Muscle of arm (tissue), 12 donors: ENCODE measurements around the gene PANX1. TPM values are rescaled to one million over a fixed set of nuclear protein-coding genes. Genes with fewer than 3 reads are reported as not detected.

Source experiments
- DNase-seq: peaks from one replicate; pipeline ENCODE4 v3.0.0-alpha.2; 2013
- polyA plus RNA-seq, 12 donors: library from polyadenylated mRNA; unstranded; fragments of 120-200 nt; gene quantifications; one replicate each; pipeline ENCODE4 v1.2.1, GENCODE V29; 2013; ENCODE audit not compliant: insufficient read length in 12 of 12

The PANX1 gene
- polyA plus RNA-seq, 12 donors: 18.5 to 33.8 (median 25.4) TPM; not detected in 1

DNA sequence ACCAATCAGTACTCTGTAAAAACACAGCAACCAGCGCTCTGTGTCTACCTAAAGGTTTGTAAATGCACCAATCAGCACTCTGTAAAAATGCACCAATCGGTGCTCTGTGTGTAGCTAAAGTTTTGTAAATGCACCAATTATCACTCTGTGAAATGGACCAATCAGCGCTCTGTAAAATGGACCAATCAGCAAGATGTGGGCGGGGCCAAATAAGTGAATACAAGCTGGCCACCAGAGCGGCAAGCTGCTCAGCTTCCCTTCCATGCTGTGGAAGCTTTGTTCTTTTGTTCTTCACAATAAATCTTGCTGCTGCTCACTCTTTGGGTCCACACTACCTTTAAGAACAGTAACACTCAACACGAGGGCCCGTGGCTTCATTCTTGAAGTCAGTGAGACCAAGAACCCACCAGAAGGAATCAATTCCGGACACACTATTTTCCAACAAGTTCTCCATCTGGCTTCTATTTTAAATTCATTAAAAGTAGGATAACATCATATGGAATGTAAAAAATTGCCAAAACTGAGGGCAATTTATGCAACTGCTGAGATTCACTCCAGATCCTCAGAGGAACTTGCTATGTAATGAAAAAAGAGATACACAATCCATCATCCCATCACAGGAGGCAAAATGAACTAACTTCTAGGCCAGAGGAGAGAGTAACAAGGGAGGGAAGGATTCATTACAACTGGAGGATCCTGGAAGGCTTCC lies 3.1 kb upstream of the PANX1 start:
- DNase-seq: no peak

DNA sequence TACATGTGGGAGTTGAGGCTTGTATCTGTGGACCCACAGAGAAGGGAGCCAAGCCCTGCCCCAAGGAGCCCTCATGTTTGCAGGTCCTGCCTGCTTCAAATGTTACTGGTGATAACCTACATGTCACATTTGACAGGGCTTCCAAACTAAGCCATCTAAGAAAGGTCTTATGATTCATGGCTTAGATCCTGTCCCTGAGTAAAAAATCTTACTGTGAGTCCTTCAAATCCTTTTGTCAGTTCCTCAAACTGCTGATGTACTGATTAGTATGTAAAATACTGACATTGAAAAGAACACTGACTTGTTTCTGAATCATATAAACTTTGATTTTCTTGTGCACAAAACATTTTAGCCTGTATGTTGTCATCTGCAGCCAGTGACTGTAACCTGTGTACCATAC lies 1.0 kb upstream of the PANX1 start:
- DNase-seq: no peak

DNA sequence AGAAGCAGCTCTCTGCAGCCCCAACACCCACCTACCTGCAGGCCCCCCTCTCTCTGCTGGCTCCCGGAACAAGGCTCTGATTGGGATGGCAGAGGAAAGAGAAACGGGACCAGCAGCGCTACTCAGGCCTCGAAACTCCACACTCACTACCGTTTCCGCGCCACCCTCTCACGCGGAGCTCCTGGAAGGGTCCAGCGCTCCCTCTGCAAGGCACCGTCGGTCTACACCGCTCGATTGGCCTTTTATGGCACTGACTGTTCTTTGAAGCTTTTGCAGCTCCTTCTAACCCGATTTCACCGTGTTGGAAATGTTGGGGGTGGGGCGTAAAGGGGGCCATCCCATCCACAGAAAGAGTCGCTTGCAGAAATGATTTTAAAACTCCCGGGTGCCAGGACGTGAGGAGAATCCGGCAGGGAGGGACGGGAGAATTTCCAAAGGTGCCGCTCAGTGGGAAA lies 323 bp upstream of the PANX1 start:
- no peak for DNase-seq

DNA sequence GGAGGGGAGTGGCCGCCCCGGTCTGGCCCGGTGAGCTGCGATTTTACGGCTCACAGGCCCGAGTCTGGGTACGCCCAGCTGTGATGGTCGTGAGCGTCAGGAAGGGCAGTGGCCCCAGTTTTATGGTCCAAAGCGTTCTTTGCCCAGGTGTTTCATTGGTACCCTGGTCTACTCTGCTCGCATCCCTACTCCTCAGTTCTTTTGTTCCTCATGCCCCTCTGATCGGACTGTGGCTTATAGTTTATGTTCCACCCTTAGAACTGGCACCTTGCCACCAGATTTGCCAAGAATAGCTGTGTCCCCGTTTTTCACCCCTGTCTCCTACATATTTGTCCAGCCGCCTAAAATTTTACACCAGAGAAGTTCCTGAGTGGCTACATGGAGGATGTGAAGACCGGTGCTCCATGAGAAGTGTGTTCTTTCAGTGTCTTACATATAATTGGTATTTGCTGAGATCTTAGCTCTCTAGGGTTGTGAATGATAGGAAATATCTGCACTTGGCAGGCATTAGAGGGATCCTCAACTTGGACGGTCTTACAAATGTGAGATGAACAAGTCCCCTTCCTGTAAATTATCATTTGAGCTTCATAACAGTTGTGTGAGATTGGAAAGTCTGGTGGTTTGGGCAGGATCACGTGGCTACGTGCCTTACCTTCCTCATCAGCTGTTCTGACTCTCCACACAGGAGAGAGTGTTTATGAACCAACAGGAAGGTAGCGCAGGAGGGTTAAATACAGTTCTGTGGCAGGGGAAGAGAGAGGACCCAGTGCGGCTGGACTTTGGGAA lies 1.1 kb downstream of the PANX1 start:
- DNase-seq: no peak

DNA sequence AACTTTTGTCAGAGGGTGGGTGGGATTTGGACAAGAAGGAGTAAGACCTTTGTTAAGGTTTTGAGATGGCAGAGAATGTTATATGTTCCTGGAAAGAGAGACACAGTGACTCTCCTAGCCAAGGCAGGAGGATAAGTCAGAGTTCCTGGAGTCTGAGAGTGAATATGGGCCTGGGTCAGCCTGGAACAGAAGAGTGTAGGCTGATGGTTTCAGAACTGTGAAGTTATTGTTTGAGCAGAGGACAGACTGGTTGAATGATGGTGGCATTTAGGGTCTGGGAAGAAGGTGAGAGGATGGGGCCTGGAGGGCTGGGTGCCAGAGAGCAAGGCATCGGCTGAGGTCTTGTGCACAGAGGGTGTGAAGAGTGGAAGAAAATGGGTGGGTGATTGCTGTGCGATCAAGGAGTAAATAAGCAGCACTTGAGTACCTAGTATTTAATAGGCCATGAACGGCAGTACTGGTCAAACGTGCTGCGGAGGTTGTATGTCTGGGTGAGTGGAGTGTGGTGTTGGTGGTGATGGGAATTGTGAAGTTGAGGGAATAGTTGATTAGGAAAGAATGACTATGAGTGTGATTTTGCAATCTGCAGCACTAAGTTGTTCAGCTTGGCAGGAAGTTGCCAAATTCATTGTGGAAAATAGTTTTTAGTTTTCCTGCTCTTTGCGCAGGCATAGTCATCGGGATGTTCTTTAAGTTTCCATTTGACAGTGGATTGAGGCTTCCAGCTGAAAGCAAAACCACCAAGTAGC lies 1.8 kb downstream of the PANX1 start:
- no peak for DNase-seq

DNA sequence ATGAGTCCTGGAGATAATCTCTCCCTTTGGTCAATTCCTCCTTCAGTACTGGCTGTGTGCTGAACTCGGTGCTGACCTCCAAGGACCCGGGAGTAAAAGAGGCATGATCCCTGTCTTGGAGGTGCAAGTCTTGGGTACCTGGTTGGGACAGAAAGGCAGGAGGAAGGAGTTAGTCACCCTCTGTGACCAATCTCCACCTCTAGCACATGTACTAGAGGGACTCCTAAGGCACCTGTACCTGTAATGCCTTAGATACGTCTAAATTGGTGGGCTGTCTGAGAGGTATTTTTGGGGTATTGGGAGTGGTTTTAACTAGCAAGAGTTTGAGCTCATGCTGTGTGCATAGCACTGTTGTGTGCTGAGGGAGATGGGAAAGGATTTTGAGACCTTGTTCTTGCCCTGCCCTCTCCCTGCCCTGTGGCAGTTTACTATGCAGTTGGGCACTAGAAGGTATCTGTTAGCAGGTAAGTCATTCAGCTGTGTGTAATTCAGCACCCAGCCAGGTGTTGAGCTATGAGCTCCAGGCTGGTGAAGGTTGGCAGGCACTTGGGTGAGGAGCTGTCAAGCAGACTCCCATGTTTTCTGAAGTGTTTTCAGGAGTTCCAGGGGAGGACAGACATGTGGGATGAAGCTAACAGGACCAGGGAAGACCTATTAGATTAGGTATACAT lies 2.5 kb downstream of the PANX1 start:
- DNase-seq: no peak

DNA sequence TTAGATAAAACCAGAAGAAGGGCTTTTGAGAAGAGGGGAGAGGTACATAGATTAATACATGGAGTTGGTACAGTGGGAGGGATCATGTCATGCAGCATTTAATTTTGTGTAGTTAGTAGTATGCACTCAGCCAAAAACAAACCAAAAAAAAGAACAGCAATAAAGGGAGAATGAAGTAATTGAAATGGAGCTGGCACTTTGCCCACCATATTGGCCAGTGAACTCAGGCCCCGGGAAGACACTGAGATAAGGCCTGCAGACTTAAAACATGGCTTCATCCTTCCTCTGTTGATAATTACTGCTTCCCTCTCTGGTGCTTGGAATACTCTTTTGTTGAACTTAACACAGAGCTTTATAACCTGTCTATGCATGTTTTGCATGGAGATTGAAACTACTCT lies 3.1 kb downstream of the PANX1 start:
- no peak for DNase-seq

DNA sequence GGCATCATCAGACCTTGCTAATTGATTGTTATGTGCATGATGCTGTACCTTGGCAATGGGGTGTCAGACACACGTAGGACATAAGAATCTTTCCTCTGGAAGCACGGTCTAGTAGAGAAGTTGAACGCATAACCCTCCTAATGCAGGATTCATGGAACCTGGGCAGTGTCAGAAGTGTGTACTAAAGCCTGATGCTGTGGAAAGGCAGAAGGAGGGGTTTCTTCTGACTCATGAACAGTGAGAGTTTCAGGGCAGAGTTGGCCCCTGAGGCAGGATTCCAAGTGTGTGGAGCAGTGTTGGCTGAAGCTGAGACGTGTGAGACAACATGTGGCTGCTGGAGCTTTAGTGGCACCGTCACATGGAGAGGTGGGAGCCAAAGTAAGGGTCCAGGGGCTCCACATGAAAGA lies 3.5 kb downstream of the PANX1 start:
- DNase-seq: no peak

DNA sequence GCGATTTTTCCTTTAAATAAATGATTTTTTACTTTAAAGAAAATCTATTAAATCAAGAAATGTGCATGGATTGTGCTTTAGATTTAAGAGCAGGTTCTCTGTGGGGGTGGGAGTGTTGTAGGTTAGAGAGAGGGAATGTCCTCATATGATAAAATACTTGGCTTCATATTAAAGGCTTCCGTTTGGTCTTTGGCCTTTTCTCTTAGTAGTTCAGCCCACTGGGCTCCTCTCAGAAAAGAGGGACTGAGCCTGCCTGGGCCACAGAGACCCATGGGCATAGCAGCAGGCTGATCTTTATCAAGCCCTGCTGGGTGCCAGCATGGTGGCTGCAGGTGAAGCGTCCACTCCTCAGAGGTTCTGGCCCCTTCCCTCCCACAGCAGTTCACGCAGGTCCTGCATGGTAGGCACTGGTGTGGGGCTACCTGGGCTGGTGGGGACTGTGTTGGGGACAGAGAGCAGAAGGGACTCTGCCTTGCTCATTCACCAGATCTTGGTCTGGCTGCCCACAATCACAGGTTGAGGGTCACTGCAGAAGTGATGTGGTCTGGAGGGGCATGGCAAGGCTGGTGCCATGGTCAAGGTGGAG lies 4.3 kb downstream of the PANX1 start:
- no peak for DNase-seq

DNA sequence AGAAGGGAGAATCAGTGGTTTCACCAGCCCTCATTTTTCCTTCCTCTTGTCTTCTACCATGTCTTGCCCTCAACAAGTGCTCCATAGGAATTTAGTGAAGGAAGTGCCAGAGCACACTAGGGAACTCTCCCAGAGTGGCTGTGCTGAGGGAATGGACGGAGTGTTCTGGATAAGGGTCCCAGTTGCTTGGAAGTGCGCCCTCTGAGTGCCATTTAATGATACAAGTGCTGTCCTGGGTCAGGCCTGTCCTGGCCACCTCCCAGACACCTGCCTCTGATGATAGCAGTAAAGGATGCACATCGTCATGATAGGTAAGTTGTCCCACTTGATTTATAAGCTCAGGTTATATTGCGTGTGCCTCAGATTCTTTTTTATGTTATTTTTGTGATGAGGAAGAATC lies 5.1 kb downstream of the PANX1 start:
- no peak for DNase-seq

DNA sequence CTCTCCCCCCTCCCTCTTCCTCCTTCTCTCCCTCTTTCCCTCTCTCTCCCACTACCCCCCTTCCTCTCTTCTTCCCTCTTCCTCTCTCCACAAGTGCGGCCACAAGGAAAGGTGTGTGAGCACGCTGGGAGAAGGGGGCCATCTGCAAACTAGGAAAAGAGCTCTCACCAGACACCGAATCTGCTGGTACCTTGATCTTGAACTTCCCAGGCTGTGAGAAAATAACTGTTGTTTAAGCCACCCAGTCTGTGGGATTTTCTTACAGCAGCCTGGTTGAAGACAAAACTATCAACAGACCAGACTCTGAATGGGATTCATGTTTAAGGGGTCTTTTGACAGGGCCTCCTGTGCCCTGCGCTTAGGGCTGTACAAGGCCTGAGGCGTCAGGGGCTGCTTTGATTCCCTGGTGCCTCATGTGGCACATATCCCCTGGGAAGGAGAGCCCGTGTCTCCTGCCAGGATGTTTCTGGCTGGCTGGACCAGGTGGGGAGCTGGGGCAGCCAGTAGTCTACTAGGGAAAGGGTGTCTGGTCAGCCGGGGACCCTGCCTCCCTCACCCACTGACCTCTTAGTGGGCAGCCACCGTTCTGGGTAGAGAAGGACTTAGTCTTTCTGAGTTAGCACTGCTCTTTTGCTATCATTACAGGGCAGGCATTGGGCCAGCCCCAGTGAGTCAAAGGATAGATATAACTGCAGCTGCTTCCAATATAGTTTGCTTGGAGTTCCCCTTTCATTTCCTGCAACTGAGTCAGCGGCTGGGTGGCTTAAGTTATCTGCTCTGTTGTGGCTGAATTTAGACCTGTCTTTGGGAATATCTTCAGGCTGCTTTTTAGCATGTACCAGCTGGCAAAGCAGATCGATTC lies 6.2 kb downstream of the PANX1 start:
- no peak for DNase-seq

DNA sequence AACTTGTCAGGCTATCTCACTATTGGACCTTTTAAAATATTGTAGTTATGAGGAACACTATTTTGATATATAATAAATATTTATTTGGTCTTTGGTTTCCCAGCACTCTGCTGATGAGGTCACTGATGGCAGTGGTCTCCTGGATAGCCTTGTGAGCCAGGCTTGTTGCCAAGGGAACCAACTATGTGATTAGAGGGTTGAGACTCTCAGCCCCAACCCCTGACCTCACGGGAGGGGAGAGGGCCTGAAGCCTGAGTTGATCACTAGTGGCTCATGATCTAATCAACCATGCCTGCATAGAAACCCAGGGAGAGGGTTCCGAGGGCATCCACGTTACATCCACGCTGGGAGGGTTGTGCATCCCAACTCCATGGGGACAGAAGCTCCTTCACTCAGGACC lies 10.8 kb downstream of the PANX1 start:
- no peak for DNase-seq

DNA sequence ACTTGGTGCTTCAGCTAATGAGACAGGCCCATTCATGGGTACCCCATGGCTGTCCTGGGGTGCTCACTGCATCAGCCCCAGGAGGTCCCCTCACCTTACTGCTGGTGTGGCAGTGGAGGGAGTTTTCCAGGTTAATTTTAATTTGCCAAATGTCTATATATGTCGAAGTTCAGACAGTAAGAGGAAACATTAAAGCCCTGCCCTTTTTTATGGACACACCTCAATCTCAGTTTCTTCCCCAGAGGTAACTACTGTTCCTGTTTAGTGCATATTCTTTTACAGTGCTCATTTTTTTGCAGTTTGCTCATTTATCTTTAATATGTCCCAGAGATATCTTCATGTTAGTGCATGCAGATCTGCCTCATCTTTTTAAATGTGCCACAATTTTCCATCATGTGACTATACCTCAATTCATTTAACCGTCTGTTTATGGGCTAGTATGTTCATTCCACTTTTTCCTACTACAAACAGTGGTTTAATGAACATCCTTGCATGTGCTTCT lies 11.6 kb downstream of the PANX1 start:
- DNase-seq: no peak

DNA sequence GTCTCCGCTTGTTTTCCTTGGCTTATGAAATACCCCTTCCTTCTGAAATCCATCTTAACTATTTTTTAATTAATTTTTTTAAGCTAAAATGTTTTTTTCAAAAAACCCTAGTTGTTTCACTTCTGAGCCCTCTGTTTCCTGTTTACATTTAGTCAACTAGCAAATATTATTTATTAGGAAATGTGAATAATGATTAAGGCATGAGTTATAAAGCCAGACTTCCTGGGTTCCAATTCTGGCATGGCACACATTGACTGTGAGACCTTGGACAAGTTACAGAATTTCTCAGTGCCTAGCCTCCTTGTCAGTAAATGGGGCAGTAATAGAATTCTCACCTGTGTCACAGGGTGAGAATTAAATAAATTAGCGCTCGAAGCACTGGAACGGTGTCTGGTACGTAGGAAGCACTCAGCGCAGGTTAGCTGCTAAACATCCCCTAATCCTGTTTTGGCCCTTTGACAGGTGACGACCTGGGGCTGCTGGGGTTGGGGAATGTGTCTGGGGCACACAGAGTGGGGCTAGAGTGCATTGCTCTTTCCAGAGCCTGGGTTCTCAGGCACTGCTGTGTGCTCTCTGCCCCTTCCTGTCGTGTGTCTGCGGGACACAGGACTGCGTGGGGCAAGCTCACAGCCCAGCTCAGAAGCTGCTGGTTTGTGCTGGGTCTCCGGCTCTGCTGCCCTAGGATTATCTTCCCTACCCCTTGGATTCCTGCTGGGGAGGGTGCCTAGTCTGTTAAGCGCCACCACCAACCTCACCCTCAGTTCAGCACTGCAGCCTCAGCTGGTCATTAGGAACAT lies 13.1 kb downstream of the PANX1 start:
- DNase-seq: no peak

DNA sequence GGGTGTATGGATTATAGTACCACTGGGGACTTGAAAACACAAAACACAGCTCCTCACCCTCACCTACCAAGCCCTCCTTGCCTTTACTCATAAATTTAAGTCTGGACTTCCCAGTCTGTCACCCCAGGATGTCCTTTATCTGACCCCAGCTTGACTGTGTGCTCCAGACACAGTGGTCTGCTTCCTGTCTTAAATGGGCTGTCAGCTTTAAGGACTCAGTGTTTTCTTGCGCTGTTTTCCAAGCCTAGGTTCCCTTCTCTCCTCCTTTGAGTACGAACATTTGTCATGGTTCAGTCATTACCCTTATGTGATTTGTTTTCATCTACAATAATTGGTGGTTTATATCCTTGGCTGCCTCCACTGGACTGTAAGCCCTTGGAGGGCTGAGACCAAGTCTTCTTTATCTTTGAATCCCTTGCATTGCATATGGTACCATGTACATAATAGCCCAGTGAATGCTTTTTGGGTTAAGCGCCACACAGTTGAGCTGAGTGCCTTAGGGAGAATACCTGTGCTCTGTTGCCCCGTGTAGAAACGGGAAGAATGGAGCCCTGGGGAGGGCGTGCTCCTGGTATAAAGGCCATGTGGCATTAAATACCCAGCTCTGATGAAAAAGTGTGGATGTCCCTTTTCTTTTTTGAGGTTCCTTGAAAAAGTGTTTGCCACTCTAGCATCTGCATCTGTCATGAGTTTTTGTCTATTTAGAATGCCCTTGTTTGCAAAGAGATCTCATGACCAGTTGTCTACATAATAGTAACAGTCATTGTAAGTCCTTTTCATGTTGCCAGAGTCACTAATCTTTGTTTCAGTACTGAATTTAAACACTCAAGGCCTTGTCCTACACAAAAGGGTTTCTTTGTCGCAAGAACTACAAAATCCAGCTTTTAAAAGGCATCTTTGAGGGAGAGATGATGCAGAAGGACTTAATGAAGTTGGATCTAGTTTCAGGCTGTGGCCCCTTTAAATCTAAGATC lies 14.0 kb downstream of the PANX1 start:
- no peak for DNase-seq

DNA sequence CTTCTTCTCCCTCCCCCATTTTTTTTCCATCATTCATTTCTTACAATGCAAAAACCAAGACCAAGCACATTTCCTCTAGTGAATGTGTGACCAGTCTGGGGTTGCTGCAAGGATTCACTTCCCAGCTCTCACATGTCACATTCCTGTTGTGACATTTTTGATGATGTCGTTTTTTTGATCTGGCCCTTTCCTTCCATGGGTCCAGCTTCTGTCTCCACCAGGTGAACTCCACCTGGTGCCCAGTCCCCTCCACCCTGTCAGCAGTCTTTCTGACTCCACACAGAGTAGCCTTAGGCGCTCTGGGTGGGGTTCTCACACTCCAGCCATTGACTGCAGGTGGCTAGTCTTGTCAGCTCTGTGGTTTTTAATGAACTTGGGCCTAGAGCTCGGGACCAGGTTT lies 15.6 kb downstream of the PANX1 start:
- no peak for DNase-seq

DNA sequence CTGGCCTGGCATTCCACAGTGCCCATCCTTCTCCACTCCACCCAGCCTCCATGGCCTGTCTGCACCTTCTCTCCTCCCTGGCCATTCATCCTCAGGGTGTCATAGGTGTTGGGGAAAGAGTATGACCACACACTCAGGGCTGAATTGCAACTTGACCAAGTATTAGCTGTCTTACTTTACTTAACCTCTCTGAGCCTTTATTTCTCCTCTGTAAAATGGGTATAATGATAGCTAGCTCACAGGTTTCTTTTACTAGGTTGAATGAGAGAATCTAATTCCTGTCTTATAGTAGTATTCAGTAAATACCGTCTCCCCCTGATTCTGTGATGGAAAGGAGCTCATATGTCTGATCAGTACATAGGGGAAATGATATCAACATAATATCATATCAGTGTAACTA lies 16.0 kb downstream of the PANX1 start:
- DNase-seq: no peak

DNA sequence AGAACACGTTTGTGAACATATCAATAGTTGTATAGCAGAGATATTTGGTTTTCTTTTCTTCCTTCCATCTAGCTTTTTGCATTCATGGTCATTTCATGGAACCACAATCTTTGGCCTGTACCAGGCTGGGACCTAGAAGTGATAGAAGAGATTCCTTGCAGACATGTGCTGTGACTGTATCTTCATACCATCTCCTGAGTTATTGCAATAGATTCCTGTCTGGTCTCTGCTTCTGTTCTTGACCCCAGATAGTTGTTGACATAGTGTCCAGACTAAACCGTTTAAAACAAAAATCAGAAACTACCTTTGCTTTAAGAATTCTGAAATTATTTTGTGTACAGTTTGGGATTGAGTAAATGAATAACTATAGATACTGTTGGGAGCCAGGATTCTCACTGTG lies 16.8 kb downstream of the PANX1 start:
- DNase-seq: no peak
